Esophagus muscularis mucosa (tissue), 4 donors: Measurements from ENCODE around the gene CRY1. TPM values are rescaled to one million over a fixed set of nuclear protein-coding genes. Genes with fewer than 3 reads are reported as not detected.

Source experiments
- DNase-seq: peaks from one replicate; pipeline ENCODE4 v3.0.0-alpha.2; 2017; ENCODE audit errors: extremely low spot score
- H3K27ac ChIP-seq, 4 donors: fragments of 200-600 bp; sonication (generic); replicated peaks in 1 of 4; 1 replicate in 3 of 4; 2 replicates in 1 of 4; pipeline ENCODE4 v1.5.1; 2016 to 2019; ENCODE audit warnings: mild to moderate bottlenecking in 1 of 4
- H3K27me3 ChIP-seq, 4 donors: fragments of 200-600 bp; sonication (generic); one replicate each; pipeline versions ENCODE4 v1.5.1 to v1.6.0; 2016 to 2019
- H3K36me3 ChIP-seq, 4 donors: fragments of 200-600 bp; sonication (generic); one replicate each; pipeline ENCODE4 v1.5.1; 2016 to 2019
- H3K4me1 ChIP-seq, 4 donors: fragments of 200-600 bp; sonication (generic); one replicate each; pipeline ENCODE4 v1.5.1; 2016 to 2019
- H3K4me3 ChIP-seq, 4 donors: fragments of 200-600 bp; sonication (generic); 1 replicate in 2 of 4; 2 replicates in 2 of 4; pipeline ENCODE4 v1.5.1; 2016 to 2019; ENCODE audit warnings: mild to moderate bottlenecking in 4 of 4, moderate library complexity in 1 of 4
- H3K9me3 ChIP-seq, 4 donors: fragments of 200-600 bp; sonication (generic); 1 replicate in 3 of 4; 2 replicates in 1 of 4; pipeline ENCODE4 v1.5.1; 2016 to 2019
- EP300 ChIP-seq: sonication (generic); formaldehyde crosslinking; IDR thresholded peaks from one replicate; pipeline ENCODE4 v1.6.1; 2017; ENCODE audit warnings: antibody characterized with exemption
- POLR2A ChIP-seq: fragments of 450-650 bp; IDR thresholded peaks from one replicate; pipeline ENCODE4 v1.6.1; 2017; ENCODE audit warnings: antibody characterized with exemption, moderate library complexity, mild to moderate bottlenecking, low read depth
- POLR2AphosphoS5 ChIP-seq, 2 donors: sonication (generic); formaldehyde crosslinking; IDR thresholded peaks; one replicate each; pipeline ENCODE4 v1.6.1; 2017; ENCODE audit warnings: antibody characterized with exemption in 2 of 2
- WGBS: methylation state at CpG from one replicate; pipeline ENCODE4 v1.1.5; 2018; 5-methylcytosine and 5-hydroxymethylcytosine counted together
- intact Hi-C: fragments of 100-400 bp; cut with DNase I; formaldehyde crosslinking; loops from one replicate; pipeline ENCODE4 v1.15.1; 2023
- total RNA-seq, 4 donors: library from RNA; depleted of rRNA; stranded (reverse); fragments of >200 nt; gene quantifications; one replicate each; pipeline versions ENCODE4 v1.1.0 to v1.2.1, GENCODE V29; 2016
- TF ChIP-seq, protein P1 (sequence below), 3 experiments: fragments of 200-600 bp in 2 of 3; fragments of 450-650 bp in 1 of 3; sonication (generic) in 2 of 3; IDR thresholded peaks; one replicate each; pipeline ENCODE4 v1.5.1; 2017 to 2019; ENCODE audit warnings: antibody characterized with exemption in 3 of 3, mild to moderate bottlenecking in 2 of 3, moderate library complexity in 1 of 3

CRY1 gene
- total RNA-seq, 4 donors from 2014 or later: 29.1 to 42.9 (median 34.9) TPM

DNA sequence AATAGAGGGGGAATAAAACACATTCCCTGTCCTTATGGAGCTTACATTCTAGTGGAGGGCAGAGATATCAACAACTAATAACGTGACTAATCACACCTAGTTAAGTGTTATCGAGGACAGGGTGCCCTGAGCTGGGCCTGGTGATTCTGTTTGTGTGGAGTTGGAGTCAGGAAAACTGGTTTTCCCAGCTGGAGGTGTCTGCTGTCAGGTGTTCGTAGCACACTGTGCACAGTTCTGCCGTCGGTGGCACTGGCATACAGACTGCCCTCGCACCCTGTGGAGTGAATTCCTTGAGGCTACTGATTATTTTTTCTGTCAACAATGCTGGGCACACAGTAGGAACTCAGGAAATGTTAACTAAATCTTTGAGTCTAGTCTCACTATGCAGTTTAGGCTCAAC lies 105.5 kb downstream of the CRY1 start:
- Histone ChIP-seq H3K4me1 (peaks cover 21 to 54% (median 50%) of the 10 kb centered on the region in 4 donors), H3K9me3 (no peaks in the 10 kb centered on the region), H3K36me3 (peaks cover 0 to 14% (median 9%) of the 10 kb centered on the region in 4 donors), H3K4me3 (peak overlapping the region in 3 of 4 donors; percentile 60 to 76 (median 70)), H3K27me3 (no peaks in the 10 kb centered on the region), H3K27ac (peak overlapping the region; percentile 85 to 93 (median 93))
- no peak for DNase-seq
- TF ChIP-seq POLR2A (no peak), EP300 (no peak), POLR2AphosphoS5 (IDR thresholded peaks at IDR 0.05) (no peak)
- TF ChIP-seq, protein P1, sequence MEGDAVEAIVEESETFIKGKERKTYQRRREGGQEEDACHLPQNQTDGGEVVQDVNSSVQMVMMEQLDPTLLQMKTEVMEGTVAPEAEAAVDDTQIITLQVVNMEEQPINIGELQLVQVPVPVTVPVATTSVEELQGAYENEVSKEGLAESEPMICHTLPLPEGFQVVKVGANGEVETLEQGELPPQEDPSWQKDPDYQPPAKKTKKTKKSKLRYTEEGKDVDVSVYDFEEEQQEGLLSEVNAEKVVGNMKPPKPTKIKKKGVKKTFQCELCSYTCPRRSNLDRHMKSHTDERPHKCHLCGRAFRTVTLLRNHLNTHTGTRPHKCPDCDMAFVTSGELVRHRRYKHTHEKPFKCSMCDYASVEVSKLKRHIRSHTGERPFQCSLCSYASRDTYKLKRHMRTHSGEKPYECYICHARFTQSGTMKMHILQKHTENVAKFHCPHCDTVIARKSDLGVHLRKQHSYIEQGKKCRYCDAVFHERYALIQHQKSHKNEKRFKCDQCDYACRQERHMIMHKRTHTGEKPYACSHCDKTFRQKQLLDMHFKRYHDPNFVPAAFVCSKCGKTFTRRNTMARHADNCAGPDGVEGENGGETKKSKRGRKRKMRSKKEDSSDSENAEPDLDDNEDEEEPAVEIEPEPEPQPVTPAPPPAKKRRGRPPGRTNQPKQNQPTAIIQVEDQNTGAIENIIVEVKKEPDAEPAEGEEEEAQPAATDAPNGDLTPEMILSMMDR (IDR thresholded peaks at IDR 0.05): no peak
- intact Hi-C loops: loop anchor here (1.0 to 5.0 kb wide), 3 partner anchors 32 to 106 kb away; no protein-coding TSS in a partner anchor
- 78% methylated on average over 2 of the region's 6 CpGs for WGBS

DNA sequence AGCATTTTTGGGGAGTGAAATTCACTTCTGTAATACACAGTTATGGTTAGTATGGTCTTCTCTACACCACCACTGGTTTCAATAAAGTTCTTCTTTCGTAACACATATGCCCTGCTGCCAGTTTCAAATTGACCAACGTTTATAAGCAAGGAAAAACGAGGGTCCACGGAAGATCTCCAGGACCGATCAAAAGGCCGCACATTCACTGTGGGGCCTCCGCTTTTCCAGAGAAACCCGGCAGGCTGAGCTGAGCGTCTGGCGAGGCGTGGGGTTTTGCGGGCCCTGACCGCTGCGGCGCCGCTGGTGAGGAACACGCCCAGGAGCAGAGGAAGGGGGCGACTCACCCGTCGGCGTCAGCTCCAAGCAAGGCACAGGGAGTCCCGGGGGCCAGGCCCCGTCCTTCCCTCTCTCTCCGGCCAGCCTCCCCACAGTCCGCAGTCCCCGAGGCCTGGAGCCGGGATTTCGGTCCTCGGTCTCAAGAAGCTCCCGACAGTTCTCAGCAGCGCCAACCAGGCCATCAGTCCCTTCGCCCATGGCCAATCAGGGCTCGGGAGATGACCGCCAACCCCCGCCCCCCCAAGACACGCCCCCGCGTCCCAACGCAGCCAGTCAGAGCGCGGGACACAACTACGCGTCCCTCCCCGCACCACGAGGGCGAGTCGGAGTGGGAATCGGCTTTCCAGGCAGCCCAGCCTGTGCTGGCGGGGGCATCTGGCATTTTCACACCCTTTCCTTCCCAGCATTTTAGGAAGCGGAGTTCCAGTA lies 106.5 kb downstream of the CRY1 start, which contains the start of gene MTERF2:
TSS of gene MTERF2 (minus strand) at position 522 of the 765 bp plus-strand sequence. CDS start 8,432 bp downstream, outside the sequence.
- peak; percentile 99 for DNase-seq
- H3K4me3 ChIP-seq: peak within 1 kb of the TSS; percentile 60 to 76 (median 70)
- H3K9me3 ChIP-seq: no peaks in the 10 kb centered on the region
- intact Hi-C loops: loop anchor here (1.0 to 5.0 kb wide), 3 partner anchors 31 to 107 kb away; no protein-coding TSS in a partner anchor
- H3K4me1 ChIP-seq: peaks cover 21 to 60% (median 55%) of the 10 kb centered on the region in 4 donors
- peaks cover 0 to 14% (median 6%) of the 10 kb centered on the region in 4 donors for H3K36me3 ChIP-seq
- WGBS: 0% methylated on average over 17 of the region's 50 CpGs
- H3K27ac ChIP-seq: peak within 1 kb of the TSS; percentile 85 to 93 (median 93)
- H3K27me3 ChIP-seq: no peaks in the 10 kb centered on the region
- TF ChIP-seq, protein P1 (IDR thresholded peaks at IDR 0.05): no peak
- TF ChIP-seq EP300: no peak
- no peak for TF ChIP-seq POLR2A
- TF ChIP-seq POLR2AphosphoS5 (IDR thresholded peaks at IDR 0.05): peak; percentile 91 to 95

DNA sequence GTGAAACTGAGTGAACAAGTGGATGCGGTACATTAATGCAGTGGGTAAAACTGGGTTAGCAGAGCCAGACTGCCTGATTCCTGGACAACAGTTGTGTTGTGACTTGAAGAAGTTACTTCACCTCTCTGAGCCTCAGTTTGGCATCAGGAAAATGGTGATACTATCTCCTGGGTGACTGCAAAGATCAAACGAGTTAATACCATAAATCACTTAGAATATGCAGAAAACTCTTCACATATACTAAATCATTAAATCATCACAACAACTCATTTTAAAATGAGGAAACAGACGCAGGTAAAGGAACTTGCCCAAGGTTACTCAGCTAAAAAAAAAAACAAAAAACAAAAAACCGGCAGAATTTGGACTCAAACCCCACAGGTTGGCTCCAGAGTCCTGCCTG lies 107.2 kb downstream of the CRY1 start:
- no peak for DNase-seq
- peak overlapping the region; percentile 85 to 93 (median 93) for H3K27ac ChIP-seq
- intact Hi-C loops: loop anchor here (5.0 kb wide), 1 partner anchor 41 kb away; no protein-coding TSS in a partner anchor
- peaks cover 26 to 67% (median 61%) of the 10 kb centered on the region in 4 donors for H3K4me1 ChIP-seq
- WGBS: 19% methylated on average over 4 of the region's 4 CpGs
- H3K9me3 ChIP-seq: no peaks in the 10 kb centered on the region
- no peaks in the 10 kb centered on the region for H3K27me3 ChIP-seq
- TF ChIP-seq EP300: no peak
- TF ChIP-seq, protein P1 (IDR thresholded peaks at IDR 0.05): no peak
- TF ChIP-seq POLR2A: no peak
- no peak for TF ChIP-seq POLR2AphosphoS5 (IDR thresholded peaks at IDR 0.05)
- peak overlapping the region; percentile 60 to 76 (median 70) for H3K4me3 ChIP-seq
- H3K36me3 ChIP-seq: peaks cover 0 to 14% (median 6%) of the 10 kb centered on the region in 4 donors

DNA sequence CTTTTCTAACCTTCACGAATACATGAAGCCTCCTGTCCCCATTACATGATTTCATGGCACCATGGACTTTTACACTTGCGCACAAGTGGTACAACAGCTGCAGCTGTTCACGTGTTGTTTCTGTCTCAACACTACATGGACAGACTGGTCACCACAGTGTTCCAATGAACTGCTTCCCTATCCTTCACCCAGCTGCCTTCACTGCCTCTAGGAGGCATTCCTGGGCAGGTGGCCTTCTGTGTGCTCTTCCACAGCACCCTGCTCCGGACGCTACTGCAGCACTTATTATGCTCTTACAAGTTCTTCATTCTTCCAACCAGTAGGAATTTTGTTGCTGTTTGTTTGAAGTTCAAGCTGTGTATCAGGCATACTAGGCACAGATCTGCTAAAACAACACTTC lies 107.9 kb downstream of the CRY1 start:
- intact Hi-C loops: loop anchor here (5.0 kb wide), 1 partner anchor 42 kb away; no protein-coding TSS in a partner anchor
- Histone ChIP-seq H3K27ac (peak overlapping the region; percentile 85 to 93 (median 93)), H3K36me3 (peaks cover 0 to 14% (median 6%) of the 10 kb centered on the region in 4 donors), H3K4me3 (peak overlapping the region; percentile 60 to 76 (median 70)), H3K27me3 (no peaks in the 10 kb centered on the region), H3K9me3 (no peaks in the 10 kb centered on the region), H3K4me1 (peaks cover 32 to 74% (median 68%) of the 10 kb centered on the region in 4 donors)
- 73% methylated on average over 5 of the region's 5 CpGs for WGBS
- TF ChIP-seq EP300 (no peak), POLR2A (no peak), POLR2AphosphoS5 (IDR thresholded peaks at IDR 0.05) (peak in 1 of 2 donors; percentile 44)
- TF ChIP-seq, protein P1 (IDR thresholded peaks at IDR 0.05): no peak
- no peak for DNase-seq
